22Rv1 (cell line): ENCODE measurements around the gene HSD3B2.

ENCODE experiments used
- H3K27ac ChIP-seq: fragments of 450-650 bp; 2 replicates; pipeline ENCODE4 v1.5.1; 2017
- ZFX ChIP-seq: fragments of 450-650 bp; IDR thresholded peaks from 2 replicates; pipeline ENCODE4 v1.6.1; 2017; ENCODE audit warnings: antibody characterized with exemption, borderline replicate concordance
- TF ChIP-seq, protein P1 (sequence below): fragments of 450-650 bp; IDR thresholded peaks from 2 replicates; pipeline ENCODE4 v1.5.1; 2017; ENCODE audit warnings: mild to moderate bottlenecking

The HSD3B2 gene

GRCh38 chr1:119472080-119472818, 57.3 kb downstream of the HSD3B2 start:
- no peak overlapping the region for H3K27ac ChIP-seq
- TF ChIP-seq, protein P1, sequence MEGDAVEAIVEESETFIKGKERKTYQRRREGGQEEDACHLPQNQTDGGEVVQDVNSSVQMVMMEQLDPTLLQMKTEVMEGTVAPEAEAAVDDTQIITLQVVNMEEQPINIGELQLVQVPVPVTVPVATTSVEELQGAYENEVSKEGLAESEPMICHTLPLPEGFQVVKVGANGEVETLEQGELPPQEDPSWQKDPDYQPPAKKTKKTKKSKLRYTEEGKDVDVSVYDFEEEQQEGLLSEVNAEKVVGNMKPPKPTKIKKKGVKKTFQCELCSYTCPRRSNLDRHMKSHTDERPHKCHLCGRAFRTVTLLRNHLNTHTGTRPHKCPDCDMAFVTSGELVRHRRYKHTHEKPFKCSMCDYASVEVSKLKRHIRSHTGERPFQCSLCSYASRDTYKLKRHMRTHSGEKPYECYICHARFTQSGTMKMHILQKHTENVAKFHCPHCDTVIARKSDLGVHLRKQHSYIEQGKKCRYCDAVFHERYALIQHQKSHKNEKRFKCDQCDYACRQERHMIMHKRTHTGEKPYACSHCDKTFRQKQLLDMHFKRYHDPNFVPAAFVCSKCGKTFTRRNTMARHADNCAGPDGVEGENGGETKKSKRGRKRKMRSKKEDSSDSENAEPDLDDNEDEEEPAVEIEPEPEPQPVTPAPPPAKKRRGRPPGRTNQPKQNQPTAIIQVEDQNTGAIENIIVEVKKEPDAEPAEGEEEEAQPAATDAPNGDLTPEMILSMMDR: no peak
- TF ChIP-seq ZFX: no peak
